ENCODE data around the gene BRI3.

DNA sequence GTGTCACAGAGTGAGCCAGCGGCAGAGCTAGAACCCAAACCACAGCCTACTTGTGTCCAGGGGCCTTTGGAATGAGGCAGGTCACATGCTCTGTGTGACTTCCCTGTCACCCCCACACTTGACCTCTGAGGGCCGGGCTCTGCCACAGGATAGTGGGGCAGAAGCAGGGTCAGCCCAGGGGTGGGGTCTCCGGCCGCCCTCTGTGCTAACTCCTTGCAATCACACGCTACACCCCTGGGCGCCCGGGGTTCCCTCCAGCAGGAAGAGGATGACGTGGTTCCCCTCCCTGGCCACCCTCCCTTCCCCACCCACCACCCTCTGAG lies 49.3 kb upstream of the BRI3 start:
- no peak for TF ChIP-seq CTCF (IDR thresholded peaks at IDR 0.05)
- TF ChIP-seq POLR2A (IDR thresholded peaks at IDR 0.05), result no peak
